Adrenal gland (tissue), 12 donors: ENCODE measurements around the gene CAMK1D. TPM values are rescaled to one million over a fixed set of nuclear protein-coding genes. Genes with fewer than 3 reads are reported as not detected.
"Not testable (repeated sequence)": the region's sequence is repeated elsewhere in the genome, so short reads cannot be mapped to it uniquely, and the experiment has no call there.

ENCODE experiments used
- DNase-seq, 7 donors: peaks; one replicate each; pipeline ENCODE4 v3.0.0-alpha.2; 2019 to 2020
- H3K27ac ChIP-seq, 5 donors: fragments of 200-600 bp; sonication (generic) in 4 of 5; 1 replicate in 3 of 5; 2 replicates in 2 of 5; pipeline versions ENCODE4 v1.5.1 to v1.8.0; 2016 to 2020; ENCODE audit warnings: mild to moderate bottlenecking in 1 of 5
- H3K27me3 ChIP-seq: fragments of 200-600 bp; 2 replicates; pipeline ENCODE4 v1.8.0; 2021
- H3K36me3 ChIP-seq, 2 donors: fragments of 200-600 bp; replicated peaks in 1 of 2; 1 replicate in 1 of 2; 2 replicates in 1 of 2; pipeline versions ENCODE4 v1.5.1 to v1.8.0; 2018 to 2022
- H3K4me1 ChIP-seq, 2 donors: fragments of 200-600 bp; replicated peaks in 1 of 2; 1 replicate in 1 of 2; 2 replicates in 1 of 2; pipeline versions ENCODE4 v1.5.1 to v1.8.0; 2018 to 2021
- H3K4me3 ChIP-seq, 4 donors: fragments of 200-600 bp; sonication (generic) in 3 of 4; one replicate each; pipeline ENCODE4 v1.5.1; 2016 to 2018
- H3K9me3 ChIP-seq, 3 donors: fragments of 200-600 bp; sonication (generic) in 1 of 3; replicated peaks in 1 of 3; 1 replicate in 2 of 3; 2 replicates in 1 of 3; pipeline versions ENCODE4 v1.5.1 to v1.8.0; 2016 to 2021
- CTCF ChIP-seq, 6 experiments: fragments of 450-650 bp in 4 of 6; fragments of 200-600 bp in 2 of 6; sonication (generic) in 1 of 6; IDR thresholded peaks; 1 replicate in 5 of 6; 2 replicates in 1 of 6; pipeline versions ENCODE4 v1.5.1 to v1.8.0; 2016 to 2021; ENCODE audit warnings: antibody characterized with exemption in 6 of 6, mild to moderate bottlenecking in 2 of 6, moderate library complexity in 1 of 6
- POLR2A ChIP-seq, 2 donors: fragments of 450-650 bp; IDR thresholded peaks; one replicate each; pipeline ENCODE4 v1.6.1; 2017; ENCODE audit warnings: antibody characterized with exemption in 2 of 2, mild to moderate bottlenecking in 2 of 2, moderate library complexity in 1 of 2
- WGBS, 4 donors: extraction: QIAGEN DNeasy Blood & Tissue Kit in 2 of 4; methylation state at CpG; one replicate each; pipeline versions ENCODE4 v1.1.5 to v1.1.7; 2013 to 2017; 5-methylcytosine and 5-hydroxymethylcytosine counted together
- intact Hi-C, 2 donors: fragments of 100-400 bp; cut with DNase I; formaldehyde crosslinking; loops; one replicate each; pipeline versions ENCODE4 v1.14.1 to v1.15.0; 2022 to 2023
- polyA plus RNA-seq, 3 donors: library from polyadenylated mRNA; stranded (reverse); fragments of 200-250 nt in 2 of 3; fragments of 350-450 nt in 1 of 3; fragmentation: Illumina TruSeq in 1 of 3; extraction: RNeasy Lipid Tissue Mini Kit (QIAGEN cat#74804) in 1 of 3; gene quantifications; one replicate each; pipeline ENCODE4 v1.2.3, GENCODE V29; 2013 to 2014
- total RNA-seq, 9 donors: library from RNA; depleted of rRNA in 4 of 9; stranded (reverse); fragments of >200 nt in 4 of 9; fragments of 120-200 nt in 1 of 9; fragmentation: NEBNext Ultra II Directional in 1 of 9; extraction: Animal tissue kit (Norgen Biotek cat#: 25700) in 1 of 9; gene quantifications; one replicate each; pipeline versions ENCODE4 v1.1.0 to v1.2.4, GENCODE V29; 2013 to 2023
- donor health status: healthy with polysubstance abuse.
- donor health status: Bipolar disorder and iron deficiency.
- donor health status: DM: yes; HTN: yes; CAD: no.
- donor health status: DM: no; HTN: no; CAD: no.
- donor health status: DM: no; HTN: no; CAD: no.
- donor health status: DM: yes; HTN: yes; CAD: no.

Gene CAMK1D
- total and polyA plus RNA-seq, 12 donors = 2.3 to 9.4 (median 6.5) TPM

DNA sequence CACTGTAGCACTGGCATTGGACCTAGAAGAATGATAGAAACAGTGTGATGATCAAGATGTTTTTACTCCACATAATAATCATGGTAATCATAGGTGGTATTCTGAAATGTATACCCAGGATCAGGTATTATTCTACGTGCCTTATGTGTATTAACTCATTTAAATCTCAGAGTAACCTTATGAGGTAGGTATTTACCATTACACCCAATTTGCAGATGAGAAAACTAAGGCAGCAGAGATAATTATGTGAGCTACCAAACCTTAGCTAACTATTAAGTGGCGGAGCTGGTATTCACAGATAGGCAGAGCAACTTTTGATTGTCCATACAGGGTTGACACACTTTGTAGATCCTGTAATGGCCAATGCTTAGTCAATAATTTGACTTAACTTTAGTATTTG, 2.5 kb downstream of the CAMK1D start:
- H3K4me1 ChIP-seq = peaks cover 4 to 5% of the 10 kb centered on the region in 2 donors

GRCh38 chr10:12353399-12354242, 4.3 kb downstream of the CAMK1D start:
- Histone ChIP-seq H3K4me1 (peaks cover 0 to 1% of the 10 kb centered on the region in 2 donors), H3K27me3 (no peaks in the 10 kb centered on the region), H3K36me3 (no peaks in the 10 kb centered on the region), H3K4me3 (no peak overlapping the region), H3K9me3 (no peaks in the 10 kb centered on the region), H3K27ac (no peak overlapping the region)
- WGBS, 4 donors = 80 to 85% (median 84%) methylated on average over 12 of the region's 12 CpGs
- no peak for DNase-seq
- intact Hi-C loops = no loop called here
- no peak for TF ChIP-seq CTCF (IDR thresholded peaks at IDR 0.05)
- TF ChIP-seq POLR2A (IDR thresholded peaks at IDR 0.05) = no peak

More for the DNA sequence above, 2.5 kb downstream of the CAMK1D start:
- no peak for TF ChIP-seq CTCF (IDR thresholded peaks at IDR 0.05)
- TF ChIP-seq POLR2A (IDR thresholded peaks at IDR 0.05) = no peak
- Histone ChIP-seq H3K27me3 (no peaks in the 10 kb centered on the region), H3K4me3 (no peak overlapping the region), H3K27ac (no peak overlapping the region), H3K9me3 (no peaks in the 10 kb centered on the region), H3K36me3 (no peaks in the 10 kb centered on the region)
- no peak for DNase-seq
- 45 to 100% (median 93%) methylated on average over 2 of the region's 2 CpGs for WGBS, 4 donors
- intact Hi-C loops = no loop called here

DNA sequence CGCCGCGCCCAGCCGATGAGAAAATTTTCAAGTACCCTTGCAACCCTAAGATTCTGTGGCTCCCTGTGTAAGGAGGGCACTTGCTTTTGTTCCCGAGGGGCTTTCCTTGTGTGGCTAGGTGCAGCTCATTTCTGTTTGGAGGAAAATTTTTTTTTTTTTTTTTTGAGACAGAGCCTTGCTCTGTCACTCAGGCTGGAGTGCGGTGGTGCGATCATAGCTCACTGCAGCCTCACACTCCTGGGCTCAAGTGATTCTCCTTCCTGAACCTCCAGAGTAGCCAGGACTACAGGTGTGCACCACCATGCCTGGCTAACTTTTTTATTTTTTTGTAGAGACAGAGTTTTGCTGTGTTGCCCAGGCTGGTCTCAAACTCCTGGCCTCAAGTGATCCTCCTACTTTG, 5.3 kb downstream of the CAMK1D start:
- not testable (repeated sequence) for H3K4me1 ChIP-seq

GRCh38 chr10:12355384-12355783, 6.0 kb downstream of the CAMK1D start:
- DNase-seq = no peak
- no peak for TF ChIP-seq CTCF (IDR thresholded peaks at IDR 0.05)
- TF ChIP-seq POLR2A (IDR thresholded peaks at IDR 0.05) = no peak
- Histone ChIP-seq H3K4me1 (no peaks in the 10 kb centered on the region), H3K4me3 (no peak overlapping the region), H3K27me3 (no peaks in the 10 kb centered on the region), H3K27ac (no peak overlapping the region), H3K36me3 (no peaks in the 10 kb centered on the region), H3K9me3 (no peaks in the 10 kb centered on the region)
- WGBS, 4 donors = 87 to 93% (median 91%) methylated on average over 12 of the region's 12 CpGs
- intact Hi-C loops = no loop called here

More for the DNA sequence above, 5.3 kb downstream of the CAMK1D start:
- DNase-seq, H3K9me3 ChIP-seq, intact Hi-C loops, H3K27ac ChIP-seq, H3K27me3 ChIP-seq, H3K36me3 ChIP-seq, H3K4me3 ChIP-seq: not testable (repeated sequence)
- 82 to 97% (median 95%) methylated on average over 7 of the region's 7 CpGs for WGBS, 4 donors
